ENCODE data around the gene MEDAG.

- TF ChIP-seq CTCF (IDR thresholded peaks at IDR 0.05) (no peak), RAD21 (IDR thresholded peaks at IDR 0.05; ENCODE audit: low read length) (no peak), GABPA (IDR thresholded peaks at IDR 0.05; ENCODE audit: low read depth) (no peak), IRF3 (IDR thresholded peaks at IDR 0.05; ENCODE audit: low read depth, low read length) (no peak)
These were observed 22.9 kb downstream of the MEDAG start for GRCh38 chr13:30928978-30929377.
